Measurements from ENCODE around the gene PRKACA.

Gene PRKACA

GRCh38 chr19:14117668-14118164 is at the start of gene PRKACA:
Gene PRKACA (minus strand): TSS chr19:14117762. CDS start chr19:14117547, 215 bp downstream.
- DNase-seq, result peak; percentile 95

- no peak for DNase-seq
Measured at GRCh38 chr19:14166999-14167575, 49.5 kb upstream of the PRKACA start.

- DNase-seq, result no peak
Measured at GRCh38 chr19:14165990-14166830, 48.6 kb upstream of the PRKACA start.

DNA sequence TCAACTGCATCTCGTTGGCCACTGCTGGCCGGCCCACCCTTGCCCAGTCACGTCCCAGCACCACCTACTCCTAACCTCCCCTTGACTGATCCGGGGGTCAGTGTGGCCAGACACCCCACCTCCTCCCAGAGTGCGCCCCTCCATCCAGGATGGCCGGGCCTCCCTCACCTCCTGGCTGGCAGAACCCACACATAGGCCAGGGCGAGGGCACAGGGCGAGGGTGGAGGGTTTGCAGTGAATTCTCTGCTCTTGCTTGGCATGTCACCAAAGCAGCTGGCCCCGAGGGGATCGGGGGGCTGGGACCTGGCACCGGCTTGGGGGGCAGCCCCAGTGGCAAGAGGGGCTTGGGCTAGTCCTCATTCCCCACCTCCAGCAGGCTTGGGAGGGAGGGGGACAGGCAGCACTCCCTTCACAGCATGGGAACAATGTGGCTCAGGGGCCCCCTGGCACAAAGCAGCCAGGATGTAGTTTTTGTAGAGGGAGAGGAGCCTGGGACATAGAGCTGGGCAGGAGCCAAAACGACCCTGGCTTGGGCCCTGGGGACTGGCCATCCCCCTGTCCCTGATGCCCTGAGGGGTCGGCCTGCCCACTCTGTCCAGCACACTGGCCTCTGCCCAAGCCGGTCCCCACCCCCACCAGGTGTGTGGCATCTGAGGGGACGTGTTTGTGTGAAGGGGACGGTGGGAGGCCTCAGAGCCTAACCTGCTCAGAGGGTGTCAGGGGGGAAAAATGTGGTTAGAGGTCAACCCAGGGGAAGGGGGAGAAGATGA is 47.3 kb upstream of the PRKACA start:
- DNase-seq, result no peak

GRCh38 chr19:14164082-14164481 is 46.5 kb upstream of the PRKACA start:
- DNase-seq, result no peak

GRCh38 chr19:14162871-14163297 is 45.3 kb upstream of the PRKACA start:
- no peak for DNase-seq

- no peak for DNase-seq
Measured at GRCh38 chr19:14161305-14161704, 43.7 kb upstream of the PRKACA start.

DNA sequence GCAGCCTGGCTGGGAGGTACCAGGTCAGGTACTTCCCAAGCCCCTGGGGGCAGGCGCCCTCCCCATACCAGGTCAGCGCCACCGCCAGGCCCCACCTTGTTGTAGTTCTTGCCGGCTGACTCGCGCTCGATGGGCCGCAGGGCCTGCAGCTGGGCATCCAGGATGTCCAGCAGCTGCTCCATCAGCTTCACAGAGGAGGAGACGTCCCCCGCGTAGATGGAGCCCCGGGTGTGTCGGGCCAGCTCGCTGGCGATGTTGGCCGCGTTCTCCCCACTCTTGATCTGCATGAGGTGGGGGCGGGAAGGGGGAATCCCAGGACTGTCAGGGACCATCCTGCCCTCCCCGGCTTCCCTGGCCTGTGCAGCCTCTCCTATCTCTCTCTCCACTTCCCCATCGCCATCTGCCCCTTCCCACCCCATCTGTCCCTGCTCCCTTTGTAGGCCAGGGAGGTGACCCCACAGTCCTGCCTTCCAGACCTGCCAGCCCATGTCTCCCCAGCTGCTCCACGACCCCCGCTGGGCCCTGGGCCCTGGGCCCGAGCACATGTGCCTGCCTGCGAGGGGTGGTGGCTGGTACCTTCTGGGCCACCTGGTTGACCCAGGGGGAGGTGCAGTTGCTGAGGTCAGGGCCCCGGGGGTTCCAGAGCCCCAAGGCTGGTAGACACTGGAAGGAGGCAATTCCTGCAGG is 42.6 kb upstream of the PRKACA start:
- DNase-seq, result no peak

GRCh38 chr19:14159059-14159458 is 41.5 kb upstream of the PRKACA start:
- no peak for DNase-seq

GRCh38 chr19:14158276-14159023 is 40.9 kb upstream of the PRKACA start:
- no peak for DNase-seq

GRCh38 chr19:14156971-14157717 is 39.6 kb upstream of the PRKACA start:
- no peak for DNase-seq

- DNase-seq, result no peak
Measured at GRCh38 chr19:14156122-14156521, 38.6 kb upstream of the PRKACA start.

DNA sequence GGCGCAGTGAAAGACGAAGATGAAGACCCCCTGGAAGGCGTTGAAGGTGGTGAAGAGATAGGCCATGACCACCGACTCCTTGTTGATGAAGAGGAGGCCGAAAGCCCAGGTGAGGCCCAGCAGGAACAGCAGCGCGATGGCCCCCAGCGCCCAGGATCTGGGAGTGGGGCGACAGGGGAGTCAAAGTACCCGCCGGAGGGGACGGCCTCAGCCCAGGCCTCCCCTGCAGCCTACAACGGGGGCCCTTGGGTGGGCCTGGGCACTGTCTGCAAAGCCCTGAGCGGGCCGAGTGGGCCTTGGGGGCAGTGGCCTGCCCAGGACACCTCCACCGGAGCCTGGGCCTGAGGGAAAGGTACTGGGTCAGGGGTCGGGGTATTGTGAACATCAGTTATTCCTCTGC is 37.8 kb upstream of the PRKACA start:
- no peak for DNase-seq

- DNase-seq, result no peak
Measured at GRCh38 chr19:14152713-14153112, 35.2 kb upstream of the PRKACA start.

GRCh38 chr19:14150770-14151661 is 33.5 kb upstream of the PRKACA start:
- DNase-seq, result no peak

DNA sequence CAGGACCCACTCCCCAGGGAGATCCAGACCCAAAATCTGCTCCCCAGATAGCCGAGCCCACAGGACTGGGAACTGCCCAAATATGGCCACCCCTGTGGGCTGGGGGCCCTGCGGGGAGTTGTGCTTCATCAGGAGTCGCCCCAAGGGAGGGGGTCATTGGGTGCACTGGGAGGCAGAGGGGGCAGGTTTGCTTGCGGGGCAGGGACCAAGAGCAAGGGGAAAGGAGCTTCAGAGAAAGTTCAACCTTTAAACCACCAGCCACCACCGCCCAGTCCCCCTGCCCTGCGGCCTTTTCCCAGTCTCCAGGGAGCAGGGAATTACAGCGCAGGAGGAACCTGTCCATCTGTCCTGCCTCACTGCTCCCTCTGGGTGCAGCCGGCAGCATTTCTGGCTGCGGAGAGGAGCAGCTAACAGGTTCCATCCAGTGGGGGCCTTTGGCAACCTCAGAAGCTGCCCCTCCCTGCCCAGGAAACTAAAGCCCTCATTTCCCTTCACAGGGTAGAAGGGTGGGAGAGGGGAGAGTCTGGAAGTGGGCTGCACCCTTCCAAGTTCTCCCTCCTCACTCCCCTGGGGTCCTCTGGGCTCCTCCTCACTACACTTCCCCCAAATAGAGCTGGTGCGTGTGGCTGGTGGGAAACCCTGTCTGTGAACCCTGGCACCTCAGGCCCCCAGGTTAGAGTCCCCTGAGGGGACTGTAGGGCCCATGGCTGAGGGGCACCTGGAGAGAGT is 32.6 kb upstream of the PRKACA start:
- no peak for DNase-seq

DNA sequence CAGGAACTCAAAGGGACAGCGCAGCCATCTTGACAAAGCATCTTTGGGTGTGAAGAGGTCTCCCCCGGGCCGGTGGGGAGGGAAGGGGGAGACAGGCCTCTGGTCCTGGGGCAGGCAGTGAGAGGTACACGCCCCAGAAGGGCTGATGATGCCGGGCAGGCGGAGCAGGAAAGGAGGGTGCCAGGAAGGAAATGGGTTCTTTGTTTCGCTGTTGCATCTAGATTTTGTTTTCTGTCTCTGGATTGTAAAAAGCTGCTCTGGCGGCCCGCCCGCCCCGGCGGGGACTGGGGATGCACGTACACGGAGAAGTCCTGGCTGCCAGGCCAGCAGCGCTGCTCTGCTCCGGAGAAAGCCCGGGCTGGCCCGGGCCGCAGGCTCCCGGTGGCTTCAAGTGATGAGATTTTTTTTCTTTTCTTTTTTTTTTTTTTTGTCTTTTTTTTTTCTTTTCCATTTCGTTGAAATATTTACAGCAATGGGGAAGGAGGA is 32.0 kb upstream of the PRKACA start:
- no peak for DNase-seq

- no peak for DNase-seq
Measured at GRCh38 chr19:14148751-14149410, 31.3 kb upstream of the PRKACA start.
